GM21447 (cell line): ENCODE results near the gene ISM2.
"Not testable (repeated sequence)": the region's sequence is repeated elsewhere in the genome, so short reads cannot be mapped to it uniquely, and the experiment has no call there.

Source experiments
- ATAC-seq: cut with Tn5 transposase; IDR thresholded peaks from one replicate; pipeline ENCODE4 v1.9.1; 2021; ENCODE audit not compliant: unreplicated experiment

The ISM2 gene

DNA sequence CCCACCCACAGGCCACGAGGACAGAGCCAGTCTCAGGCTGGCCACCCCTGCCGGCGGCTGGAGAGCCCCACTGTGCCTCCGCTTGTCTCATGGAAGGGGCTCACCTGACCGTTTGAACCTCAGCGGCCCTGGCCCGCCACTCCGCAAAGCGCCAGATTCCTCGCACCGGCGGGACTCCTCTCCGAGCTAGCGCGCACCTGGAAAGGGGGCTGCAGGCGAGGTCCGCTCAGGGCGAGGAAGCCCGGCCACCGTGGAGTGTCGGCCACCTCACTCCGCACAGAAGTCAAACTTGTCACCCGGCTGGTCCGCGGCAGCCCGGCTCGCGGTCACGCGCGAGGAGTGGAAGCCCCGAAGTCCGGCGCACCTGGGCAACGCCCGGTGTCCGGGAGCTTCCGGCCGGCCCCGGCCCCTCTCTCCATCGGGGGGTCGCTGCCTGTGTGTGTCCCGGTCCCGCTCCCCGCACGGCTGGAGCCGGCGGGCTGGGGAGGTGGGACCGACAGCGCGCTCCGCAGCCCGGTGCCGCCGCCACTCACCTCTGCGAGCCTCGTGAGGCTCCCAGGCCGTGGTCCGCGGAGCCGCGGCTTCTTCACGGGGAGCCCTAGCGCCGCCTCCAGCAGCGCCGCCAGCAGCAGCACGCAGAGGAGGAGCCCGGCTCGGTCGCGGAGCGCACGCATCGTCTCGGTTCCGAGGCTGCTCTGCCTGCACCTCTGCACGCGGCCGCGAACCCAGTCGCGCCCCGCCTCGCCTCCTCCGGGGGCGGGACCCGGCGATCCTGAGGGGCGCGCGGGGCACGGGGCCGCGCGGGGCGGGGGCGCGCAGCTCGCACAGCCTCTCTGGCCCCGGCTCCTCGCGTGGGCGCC lies at the start of gene ISM2:
ISM2 (minus strand) TSS at position 697 of the 860 bp plus-strand sequence; CDS start at position 674, 23 bp downstream.
- no peak for ATAC-seq

- no peak for ATAC-seq
Measured at GRCh38 chr14:77547512-77548180, 49.0 kb upstream of the ISM2 start.

DNA sequence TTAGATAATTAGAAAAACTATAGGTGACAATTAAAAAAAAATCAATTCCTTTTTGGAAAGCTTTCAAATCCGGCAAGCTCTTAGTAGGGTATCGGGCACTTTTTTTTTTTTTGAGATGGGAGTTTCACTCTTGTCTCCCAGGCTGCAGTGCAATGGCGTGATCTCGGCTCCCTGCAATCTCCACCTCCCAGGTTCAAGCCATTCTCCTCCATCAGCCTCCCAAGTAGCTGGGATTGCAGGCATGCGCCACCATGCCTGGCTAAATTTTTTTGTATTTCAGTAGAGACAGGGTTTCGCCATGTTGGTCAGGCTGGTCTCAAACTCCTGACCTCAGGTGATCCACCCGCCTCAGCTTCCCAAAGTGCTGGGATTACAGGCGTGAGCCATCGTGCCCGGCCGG lies 46.6 kb upstream of the ISM2 start:
- ATAC-seq, result not testable (repeated sequence)

DNA sequence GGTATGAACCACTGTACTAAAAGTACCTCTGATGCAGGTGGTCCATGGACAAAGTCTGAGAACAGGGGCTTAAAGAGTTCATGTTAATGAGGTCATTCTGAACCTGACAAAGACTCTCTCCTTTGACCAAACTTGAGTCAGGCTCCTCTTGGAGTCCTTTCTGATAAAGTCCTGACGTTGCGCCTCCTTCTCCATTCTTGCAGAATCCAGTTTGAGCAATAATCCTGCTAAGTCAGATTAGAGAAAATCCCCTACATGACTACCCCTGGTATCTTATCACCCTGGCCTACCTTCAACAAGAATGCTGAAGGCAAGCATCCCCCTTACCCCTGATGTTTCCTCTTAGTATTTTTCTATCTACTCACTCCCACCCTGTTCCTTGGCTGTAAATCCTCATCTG lies 46.0 kb upstream of the ISM2 start:
- no peak for ATAC-seq

GRCh38 chr14:77543637-77544334 lies 45.2 kb upstream of the ISM2 start:
- no peak for ATAC-seq

DNA sequence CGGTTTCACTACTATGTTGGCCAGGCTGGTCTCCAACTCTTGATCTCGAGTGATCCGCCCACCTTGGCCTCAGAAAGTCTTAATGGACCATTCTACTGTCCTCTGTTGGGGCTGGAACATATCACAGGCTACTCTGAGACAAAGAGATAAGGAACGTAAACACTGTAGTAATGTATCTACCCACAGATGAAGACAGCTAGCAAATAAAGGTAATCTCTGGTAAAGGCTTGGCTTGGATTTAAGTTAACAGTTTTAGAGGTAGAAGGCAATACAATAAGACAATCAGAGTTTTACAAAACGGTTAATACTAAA lies 44.6 kb upstream of the ISM2 start:
- no peak for ATAC-seq

DNA sequence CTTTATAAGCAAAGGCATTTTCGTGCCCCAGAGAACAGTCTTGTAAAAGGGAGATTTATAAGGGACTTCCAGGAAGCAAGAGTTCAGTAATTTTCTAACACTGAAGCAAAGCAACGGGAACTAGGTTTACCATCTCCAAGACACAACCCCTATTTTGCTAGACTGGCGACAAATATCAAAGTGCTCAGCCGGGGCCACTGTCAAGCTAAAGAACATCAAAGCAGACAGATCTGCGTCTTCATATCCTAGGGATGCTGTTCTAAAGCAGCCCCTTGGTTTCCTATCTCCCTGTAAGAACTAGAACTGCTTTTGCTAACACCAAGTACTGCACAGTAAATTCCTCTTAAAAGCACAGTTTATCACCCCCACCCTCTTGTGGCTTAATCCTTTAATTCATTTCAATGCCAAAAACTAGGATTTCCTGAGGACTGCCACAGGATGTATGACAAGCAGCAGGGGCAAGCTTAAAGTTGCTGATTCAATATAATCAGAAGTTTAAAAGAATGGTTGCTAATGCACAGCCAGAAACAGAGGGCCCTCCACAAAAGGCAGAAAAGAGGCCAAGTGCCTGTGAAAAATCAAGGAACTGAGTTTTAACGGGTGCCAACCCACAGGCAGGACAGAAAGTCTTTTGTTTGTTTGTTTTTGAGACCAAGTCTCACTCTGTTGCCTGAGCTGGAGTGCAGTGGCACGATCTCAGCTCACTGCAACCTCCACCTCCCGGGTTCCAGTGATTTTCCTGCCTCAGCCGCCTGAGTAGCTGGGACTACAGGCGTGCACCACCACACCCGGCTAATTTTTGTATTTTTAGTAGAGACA lies 44.0 kb upstream of the ISM2 start:
- no peak for ATAC-seq

DNA sequence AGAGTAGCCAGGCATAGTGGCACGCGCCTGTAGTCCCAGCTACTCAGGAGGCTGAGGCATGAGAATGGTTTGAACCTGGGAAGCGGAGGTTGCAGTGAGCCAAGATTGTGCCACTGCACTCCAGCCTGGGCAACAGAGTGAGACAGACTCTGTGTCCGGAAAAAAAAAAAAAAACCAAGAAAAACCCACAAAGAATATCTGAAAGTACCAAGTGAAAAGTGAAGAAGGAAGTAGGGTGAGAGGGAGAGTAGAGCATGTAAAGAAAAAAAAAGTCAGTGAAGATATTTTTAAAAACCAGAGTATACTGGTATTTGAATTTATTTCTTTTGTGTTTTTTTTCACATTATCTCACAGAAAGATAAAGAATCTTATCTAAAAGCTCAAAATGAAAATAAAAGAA lies 43.3 kb upstream of the ISM2 start:
- ATAC-seq, result no peak

- ATAC-seq, result not testable (repeated sequence)
Measured at GRCh38 chr14:77536951-77537350, 38.3 kb upstream of the ISM2 start.

DNA sequence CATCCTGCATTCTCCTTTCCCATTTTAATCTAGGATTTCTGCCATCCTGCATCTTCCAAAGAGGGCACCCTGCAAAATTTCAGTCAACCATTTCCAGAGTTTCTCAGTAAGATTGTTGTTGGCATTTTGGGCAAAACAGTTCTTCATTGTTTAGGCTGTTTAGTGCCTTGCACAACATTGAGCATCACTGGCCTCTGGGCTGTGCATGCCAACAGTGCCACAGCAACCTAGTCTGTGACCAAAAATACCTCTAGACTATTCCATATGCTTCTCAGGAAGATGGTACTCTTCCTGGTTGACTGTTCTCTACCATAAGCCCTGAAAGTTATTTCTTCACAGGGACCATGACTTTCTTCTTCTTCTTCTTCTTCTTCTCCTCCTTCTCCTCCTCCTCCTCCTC lies 32.5 kb upstream of the ISM2 start:
- ATAC-seq, result no peak

- ATAC-seq, result no peak
Measured at GRCh38 chr14:77529963-77530362, 31.3 kb upstream of the ISM2 start.

- ATAC-seq, result no peak
Measured at GRCh38 chr14:77529213-77529612, 30.6 kb upstream of the ISM2 start.

GRCh38 chr14:77528701-77529100 lies 30.1 kb upstream of the ISM2 start:
- ATAC-seq, result not testable (repeated sequence)

DNA sequence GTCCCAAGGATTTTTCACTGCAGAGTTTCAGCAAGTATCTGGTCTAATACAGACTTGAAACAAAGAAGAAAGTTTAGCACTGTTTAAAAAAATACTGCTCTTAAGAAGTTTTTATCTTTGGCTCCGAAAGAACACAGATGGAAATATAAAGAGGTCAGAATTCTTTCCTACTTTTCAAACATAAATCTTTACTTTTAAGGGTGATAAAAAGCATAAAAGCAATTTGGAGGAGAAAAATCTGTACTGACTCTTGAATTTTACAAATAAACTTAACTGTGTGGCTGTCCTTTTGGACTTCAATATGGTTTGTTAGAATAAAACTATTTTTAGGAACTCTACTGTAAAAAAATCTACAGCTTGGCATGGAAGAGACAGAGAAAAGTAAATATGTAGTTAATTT lies 27.6 kb upstream of the ISM2 start:
- ATAC-seq, result no peak

GRCh38 chr14:77524536-77524935 lies 25.9 kb upstream of the ISM2 start:
- no peak for ATAC-seq

DNA sequence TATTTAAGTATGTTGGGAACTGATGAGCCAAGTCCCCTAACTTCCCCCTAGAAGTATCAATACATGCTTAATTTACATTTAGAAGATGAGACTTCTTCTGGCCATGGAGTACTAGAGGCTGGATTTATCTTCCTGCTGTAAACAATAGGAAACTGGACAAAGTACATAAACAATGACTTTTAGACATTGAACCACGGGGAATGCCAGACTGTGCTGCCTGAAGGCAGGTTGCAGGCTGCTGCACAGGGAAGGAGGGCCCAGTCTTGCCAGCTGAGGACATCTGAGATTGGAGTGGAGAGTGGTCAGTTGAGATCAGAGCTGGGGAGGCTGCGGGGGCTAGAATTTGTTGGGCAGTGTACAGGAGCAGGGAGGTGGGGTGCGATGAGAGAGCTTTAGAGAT lies 24.5 kb upstream of the ISM2 start:
- ATAC-seq, result no peak

DNA sequence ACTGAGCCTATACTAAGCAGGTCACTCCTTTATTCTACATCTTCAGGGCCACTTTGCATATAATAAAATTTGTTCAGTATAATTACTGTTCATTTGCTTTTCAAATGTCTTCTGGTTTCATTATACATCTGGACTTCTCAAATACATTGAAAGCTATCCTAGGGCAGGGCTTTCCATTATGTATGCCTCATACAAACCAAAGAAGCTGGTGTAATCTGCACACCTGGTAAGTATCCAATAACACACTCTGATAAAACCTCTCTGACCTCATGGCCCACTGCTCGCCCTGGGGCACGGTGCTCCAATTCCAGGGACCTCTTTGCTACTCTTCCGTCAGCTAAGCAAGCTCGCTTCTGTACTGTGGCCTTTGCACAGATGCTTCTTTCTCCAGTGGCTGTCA lies 21.9 kb upstream of the ISM2 start:
- no peak for ATAC-seq

DNA sequence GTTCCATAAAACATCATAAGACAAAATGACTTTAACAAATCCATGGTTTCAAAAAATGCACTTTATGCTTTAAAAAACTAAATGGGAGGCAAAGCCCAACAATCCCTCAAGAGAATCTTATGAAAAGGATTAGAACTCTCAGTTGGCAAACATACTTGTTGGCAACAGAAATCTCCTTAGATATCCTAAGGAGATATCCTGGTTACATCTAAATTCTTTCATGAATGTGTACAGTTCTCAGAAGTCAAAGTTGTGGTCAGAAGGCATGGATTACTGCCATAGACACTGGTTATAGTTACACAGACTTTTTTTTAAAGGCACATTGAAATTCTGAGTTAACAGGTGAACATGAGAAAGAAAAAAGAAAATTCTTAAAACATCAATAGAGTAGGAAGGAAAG lies 17.5 kb upstream of the ISM2 start:
- ATAC-seq, result no peak

DNA sequence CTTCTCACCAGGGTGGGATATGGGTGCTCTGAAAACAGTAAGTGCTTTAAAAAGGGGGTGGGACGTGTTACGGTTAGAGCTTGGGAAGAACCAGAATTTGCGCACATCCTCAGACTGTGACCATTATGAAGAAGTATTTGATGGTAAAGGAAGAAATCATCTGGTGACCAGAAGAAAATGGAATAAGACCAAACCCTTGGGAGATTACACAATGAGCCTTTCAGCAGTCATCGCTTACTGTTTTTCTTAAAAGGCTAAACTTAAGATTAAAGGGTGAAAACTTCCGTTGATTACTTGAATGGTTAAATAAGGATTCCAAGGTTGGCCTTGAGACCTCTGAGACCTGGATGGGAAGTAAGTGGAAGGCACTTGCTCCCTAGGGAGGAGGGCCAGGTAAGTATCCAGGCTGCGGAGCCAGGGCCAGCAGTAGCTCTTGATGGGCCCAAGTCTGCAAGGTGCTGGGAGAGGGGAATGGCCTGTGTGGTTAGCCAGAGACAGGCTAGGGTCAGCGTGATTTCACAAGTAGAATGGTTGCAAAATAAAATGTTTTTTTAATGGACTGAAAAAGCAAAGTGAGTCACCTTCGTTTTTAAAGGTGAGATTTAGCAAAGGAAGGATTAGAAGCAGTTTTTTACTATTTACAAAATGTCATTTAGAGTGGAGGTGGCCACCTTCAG lies 13.0 kb upstream of the ISM2 start:
- ATAC-seq, result no peak

DNA sequence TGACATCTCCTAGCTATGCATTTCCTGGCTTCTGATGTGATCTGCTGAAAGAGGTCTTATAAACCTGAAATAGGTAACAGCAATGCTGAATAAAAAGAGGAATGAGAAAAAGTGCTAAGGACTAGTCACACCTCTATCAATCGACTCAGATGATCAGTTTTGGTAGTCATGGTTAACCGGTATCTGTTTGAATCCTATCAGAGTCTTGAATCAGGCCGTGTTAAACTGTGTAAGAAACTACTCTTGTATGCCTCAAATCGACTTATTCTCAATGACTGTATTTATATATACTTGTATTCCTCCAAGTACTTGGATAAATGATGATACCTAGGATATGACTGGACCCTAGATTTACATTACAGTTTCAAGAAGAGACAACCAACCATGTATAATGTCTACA lies 10.8 kb upstream of the ISM2 start:
- no peak for ATAC-seq

- ATAC-seq, result no peak
Measured at GRCh38 chr14:77508876-77509275, 10.3 kb upstream of the ISM2 start.
